ENCODE results near the gene USP53. TPM values are rescaled to one million over a fixed set of nuclear protein-coding genes. Genes with fewer than 3 reads are reported as not detected.

USP53 gene
- total and polyA plus RNA-seq, 2 experiments from 2014 or later: 17.1 to 27.7 TPM

DNA sequence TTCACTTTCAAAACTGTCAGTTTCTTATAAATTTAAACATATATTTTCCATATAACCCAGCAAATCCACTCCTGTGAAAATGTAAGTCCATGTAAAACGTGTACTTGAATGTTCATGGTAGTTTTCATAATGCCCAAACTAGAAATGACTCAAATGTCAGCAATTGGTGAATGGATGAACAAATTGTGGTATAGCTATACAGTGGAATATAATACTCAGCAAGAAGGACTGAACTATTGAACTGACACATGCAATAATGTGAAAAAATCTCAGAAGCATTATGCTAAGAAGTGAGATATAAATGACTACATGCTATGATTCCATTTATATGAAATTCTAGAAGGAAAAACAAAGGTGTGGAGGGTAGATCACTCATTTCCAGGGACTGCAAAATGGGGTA lies 52.2 kb downstream of the USP53 start:
- H3K79me2 ChIP-seq (replicated peaks; ENCODE audit: insufficient read depth): no peaks in the 10 kb centered on the region
- H3K36me3 Mint-ChIP-seq (ENCODE audit: low read depth): peaks cover 8% of the 10 kb centered on the region; the same call in 2 of the 3 replicates
- TF ChIP-seq ZNF331 (CRISPR knock-in tag; IDR thresholded peaks at IDR 0.05; ENCODE audit: low read depth) (no peak), NANOG (IDR thresholded peaks at IDR 0.05; ENCODE audit: borderline replicate concordance) (no peak), EZH2phosphoT487 (IDR thresholded peaks at IDR 0.05; ENCODE audit: unreplicated experiment) (no peak)
- no peak for DNase-seq (ENCODE audit: low spot score)
- H3K27ac ChIP-seq (ENCODE audit: low read depth): no peak overlapping the region
- no peaks in the 10 kb centered on the region for H3K27me3 ChIP-seq (ENCODE audit: insufficient read depth)
- H3F3A ChIP-seq (replicated peaks; ENCODE audit: low read depth): no peaks in the 10 kb centered on the region
- H3K4me1 Mint-ChIP-seq: no peaks in the 10 kb centered on the region
- no peaks in the 10 kb centered on the region for H3K9me3 Mint-ChIP-seq
- no peak overlapping the region for H2AFZ ChIP-seq
- H3K27ac Mint-ChIP-seq: no peak overlapping the region
- ATAC-seq: no peak
- H3K4me1 ChIP-seq (ENCODE audit: insufficient read depth): no peaks in the 10 kb centered on the region
- H3K27me3 Mint-ChIP-seq (ENCODE audit: insufficient read depth, low read depth, poor library complexity): no peaks in the 10 kb centered on the region
- H3K4me3 Mint-ChIP-seq: no peak overlapping the region
- H3K9me2 ChIP-seq (ENCODE audit: insufficient read depth): no peaks in the 10 kb centered on the region
- no peaks in the 10 kb centered on the region for H4K20me1 ChIP-seq (replicated peaks; ENCODE audit: insufficient read depth)
- no peak overlapping the region for H3K4me3 ChIP-seq
- H3K4me2 ChIP-seq: no peak overlapping the region
- H3K36me3 ChIP-seq (ENCODE audit: insufficient read depth): no peaks in the 10 kb centered on the region; the same call in 1 of the 2 replicates

DNA sequence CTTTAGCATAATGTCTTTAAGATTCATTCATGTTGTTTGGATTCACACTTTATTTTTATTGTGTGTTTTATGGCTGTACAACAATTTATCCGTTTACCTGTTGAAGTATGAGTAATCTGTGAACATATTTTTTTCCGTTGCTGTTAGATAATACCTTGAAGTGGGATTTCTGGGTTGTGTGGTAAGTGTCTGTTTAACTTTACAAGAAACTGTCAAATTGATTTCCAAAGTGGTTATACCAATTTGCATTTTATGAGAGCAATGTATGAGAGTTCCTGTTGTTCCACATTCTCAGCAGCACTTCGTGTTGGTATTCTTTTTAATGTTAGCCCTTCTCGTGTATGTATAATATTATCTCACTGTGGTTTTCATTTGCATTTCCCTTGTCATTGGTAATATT lies 53.6 kb downstream of the USP53 start:
- Histone ChIP-seq H3K4me1 (ENCODE audit: insufficient read depth) (no peaks in the 10 kb centered on the region), H3F3A (replicated peaks; ENCODE audit: low read depth) (no peaks in the 10 kb centered on the region), H3K4me2 (no peak overlapping the region), H3K4me3 (no peak overlapping the region), H3K27ac (ENCODE audit: low read depth) (no peak overlapping the region), H3K27me3 (ENCODE audit: insufficient read depth) (no peaks in the 10 kb centered on the region), H3K9me2 (ENCODE audit: insufficient read depth) (no peaks in the 10 kb centered on the region), H3K36me3 (ENCODE audit: insufficient read depth) (peaks cover 6% of the 10 kb centered on the region; the same call in 1 of the 2 replicates), H2AFZ (no peak overlapping the region), H4K20me1 (replicated peaks; ENCODE audit: insufficient read depth) (no peaks in the 10 kb centered on the region), H3K79me2 (replicated peaks; ENCODE audit: insufficient read depth) (no peaks in the 10 kb centered on the region)
- Mint-ChIP-seq H3K36me3 (ENCODE audit: low read depth) (peaks cover 9% of the 10 kb centered on the region; the same call in 2 of the 3 replicates), H3K27ac (no peak overlapping the region), H3K4me3 (no peak overlapping the region), H3K9me3 (no peaks in the 10 kb centered on the region), H3K4me1 (no peaks in the 10 kb centered on the region), H3K27me3 (ENCODE audit: insufficient read depth, low read depth, poor library complexity) (no peaks in the 10 kb centered on the region)
- DNase-seq (ENCODE audit: low spot score): no peak
- no peak for ATAC-seq
- no peak for TF ChIP-seq ZNF114 (CRISPR knock-in tag; IDR thresholded peaks at IDR 0.05)
- no peak for TF ChIP-seq EZH2 (IDR thresholded peaks at IDR 0.05; ENCODE audit: low read depth, unreplicated experiment)
- TF ChIP-seq, protein P1, sequence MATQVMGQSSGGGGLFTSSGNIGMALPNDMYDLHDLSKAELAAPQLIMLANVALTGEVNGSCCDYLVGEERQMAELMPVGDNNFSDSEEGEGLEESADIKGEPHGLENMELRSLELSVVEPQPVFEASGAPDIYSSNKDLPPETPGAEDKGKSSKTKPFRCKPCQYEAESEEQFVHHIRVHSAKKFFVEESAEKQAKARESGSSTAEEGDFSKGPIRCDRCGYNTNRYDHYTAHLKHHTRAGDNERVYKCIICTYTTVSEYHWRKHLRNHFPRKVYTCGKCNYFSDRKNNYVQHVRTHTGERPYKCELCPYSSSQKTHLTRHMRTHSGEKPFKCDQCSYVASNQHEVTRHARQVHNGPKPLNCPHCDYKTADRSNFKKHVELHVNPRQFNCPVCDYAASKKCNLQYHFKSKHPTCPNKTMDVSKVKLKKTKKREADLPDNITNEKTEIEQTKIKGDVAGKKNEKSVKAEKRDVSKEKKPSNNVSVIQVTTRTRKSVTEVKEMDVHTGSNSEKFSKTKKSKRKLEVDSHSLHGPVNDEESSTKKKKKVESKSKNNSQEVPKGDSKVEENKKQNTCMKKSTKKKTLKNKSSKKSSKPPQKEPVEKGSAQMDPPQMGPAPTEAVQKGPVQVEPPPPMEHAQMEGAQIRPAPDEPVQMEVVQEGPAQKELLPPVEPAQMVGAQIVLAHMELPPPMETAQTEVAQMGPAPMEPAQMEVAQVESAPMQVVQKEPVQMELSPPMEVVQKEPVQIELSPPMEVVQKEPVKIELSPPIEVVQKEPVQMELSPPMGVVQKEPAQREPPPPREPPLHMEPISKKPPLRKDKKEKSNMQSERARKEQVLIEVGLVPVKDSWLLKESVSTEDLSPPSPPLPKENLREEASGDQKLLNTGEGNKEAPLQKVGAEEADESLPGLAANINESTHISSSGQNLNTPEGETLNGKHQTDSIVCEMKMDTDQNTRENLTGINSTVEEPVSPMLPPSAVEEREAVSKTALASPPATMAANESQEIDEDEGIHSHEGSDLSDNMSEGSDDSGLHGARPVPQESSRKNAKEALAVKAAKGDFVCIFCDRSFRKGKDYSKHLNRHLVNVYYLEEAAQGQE (IDR thresholded peaks at IDR 0.05; ENCODE audit: unreplicated experiment): no peak
- TF ChIP-seq CREB1 (CRISPR knock-in tag; IDR thresholded peaks at IDR 0.05; ENCODE audit: low read depth): no peak
- no peak for TF ChIP-seq EZH2phosphoT487 (IDR thresholded peaks at IDR 0.05; ENCODE audit: unreplicated experiment)
- no peak for TF ChIP-seq POLR2AphosphoS5 (IDR thresholded peaks at IDR 0.05; ENCODE audit: low read depth)
- TF ChIP-seq STAT1 (IDR thresholded peaks at IDR 0.05; ENCODE audit: unreplicated experiment): no peak
- TF ChIP-seq, protein P2, sequence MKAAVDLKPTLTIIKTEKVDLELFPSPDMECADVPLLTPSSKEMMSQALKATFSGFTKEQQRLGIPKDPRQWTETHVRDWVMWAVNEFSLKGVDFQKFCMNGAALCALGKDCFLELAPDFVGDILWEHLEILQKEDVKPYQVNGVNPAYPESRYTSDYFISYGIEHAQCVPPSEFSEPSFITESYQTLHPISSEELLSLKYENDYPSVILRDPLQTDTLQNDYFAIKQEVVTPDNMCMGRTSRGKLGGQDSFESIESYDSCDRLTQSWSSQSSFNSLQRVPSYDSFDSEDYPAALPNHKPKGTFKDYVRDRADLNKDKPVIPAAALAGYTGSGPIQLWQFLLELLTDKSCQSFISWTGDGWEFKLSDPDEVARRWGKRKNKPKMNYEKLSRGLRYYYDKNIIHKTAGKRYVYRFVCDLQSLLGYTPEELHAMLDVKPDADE (IDR thresholded peaks at IDR 0.05): no peak
- TF ChIP-seq ZNF331 (CRISPR knock-in tag; IDR thresholded peaks at IDR 0.05; ENCODE audit: low read depth): no peak
- TF ChIP-seq, protein P3, sequence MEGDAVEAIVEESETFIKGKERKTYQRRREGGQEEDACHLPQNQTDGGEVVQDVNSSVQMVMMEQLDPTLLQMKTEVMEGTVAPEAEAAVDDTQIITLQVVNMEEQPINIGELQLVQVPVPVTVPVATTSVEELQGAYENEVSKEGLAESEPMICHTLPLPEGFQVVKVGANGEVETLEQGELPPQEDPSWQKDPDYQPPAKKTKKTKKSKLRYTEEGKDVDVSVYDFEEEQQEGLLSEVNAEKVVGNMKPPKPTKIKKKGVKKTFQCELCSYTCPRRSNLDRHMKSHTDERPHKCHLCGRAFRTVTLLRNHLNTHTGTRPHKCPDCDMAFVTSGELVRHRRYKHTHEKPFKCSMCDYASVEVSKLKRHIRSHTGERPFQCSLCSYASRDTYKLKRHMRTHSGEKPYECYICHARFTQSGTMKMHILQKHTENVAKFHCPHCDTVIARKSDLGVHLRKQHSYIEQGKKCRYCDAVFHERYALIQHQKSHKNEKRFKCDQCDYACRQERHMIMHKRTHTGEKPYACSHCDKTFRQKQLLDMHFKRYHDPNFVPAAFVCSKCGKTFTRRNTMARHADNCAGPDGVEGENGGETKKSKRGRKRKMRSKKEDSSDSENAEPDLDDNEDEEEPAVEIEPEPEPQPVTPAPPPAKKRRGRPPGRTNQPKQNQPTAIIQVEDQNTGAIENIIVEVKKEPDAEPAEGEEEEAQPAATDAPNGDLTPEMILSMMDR (conservative IDR thresholded peaks at IDR 0.05; ENCODE audit: low read depth in 2 of 2): no peak
- TF ChIP-seq JUNB (IDR thresholded peaks at IDR 0.05; ENCODE audit: unreplicated experiment): no peak

Measured in GM23338 (cell line).